Activated CD8-positive, alpha-beta memory T cell treated with anti-CD3 and anti-CD28 coated beads, Interleukin-2, amount 10 ng/mL, durations not matched to agents 7 days and 5 days (primary cell): Measurements from ENCODE around the gene ANKRD60. TPM values are rescaled to one million over a fixed set of nuclear protein-coding genes. Genes with fewer than 3 reads are reported as not detected.

Source experiments
- ATAC-seq: fragments of 150-1000 bp; cut with Tn5 transposase; one replicate; pipeline ENCODE4 v1.10.0; 2021; ENCODE audit warnings: moderate library complexity
- CTCF ChIA-PET: fragments of 350-600 bp; sonication (Branson Sonifier 250); formaldehyde crosslinking; loops from one replicate; lab custom pipeline; 2021; ENCODE audit warnings: antibody characterized with exemption; lab: Charles Lee
- DNase-seq: peaks from one replicate; pipeline ENCODE4 v3.0.0-alpha.2; 2020
- H3K27ac Mint-ChIP-seq: one replicate; pipeline ENCODE4 v1.8.0; 2021; ENCODE audit warnings: mild to moderate bottlenecking, mixed read lengths
- H3K27me3 Mint-ChIP-seq: one replicate; pipeline ENCODE4 v1.8.0; 2021; ENCODE audit warnings: mixed read lengths
- H3K36me3 Mint-ChIP-seq: one replicate; pipeline ENCODE4 v1.8.0; 2021; ENCODE audit warnings: mild to moderate bottlenecking, mixed read lengths
- H3K4me1 Mint-ChIP-seq: one replicate; pipeline ENCODE4 v1.8.0; 2021; ENCODE audit warnings: mixed read lengths
- H3K4me3 Mint-ChIP-seq: one replicate; pipeline ENCODE4 v1.8.0; 2021; ENCODE audit warnings: mild to moderate bottlenecking, moderate library complexity, mixed read lengths
- H3K9me3 Mint-ChIP-seq: one replicate; pipeline ENCODE4 v1.8.0; 2022; ENCODE audit warnings: low read depth, mixed read lengths
- total RNA-seq, 2 experiments: library from RNA; stranded (reverse); gene quantifications; one replicate each; pipeline ENCODE4 v1.2.3, GENCODE V29; 2021

ANKRD60 gene
- total RNA-seq, 2 experiments from 2014 or later = not detected

DNA sequence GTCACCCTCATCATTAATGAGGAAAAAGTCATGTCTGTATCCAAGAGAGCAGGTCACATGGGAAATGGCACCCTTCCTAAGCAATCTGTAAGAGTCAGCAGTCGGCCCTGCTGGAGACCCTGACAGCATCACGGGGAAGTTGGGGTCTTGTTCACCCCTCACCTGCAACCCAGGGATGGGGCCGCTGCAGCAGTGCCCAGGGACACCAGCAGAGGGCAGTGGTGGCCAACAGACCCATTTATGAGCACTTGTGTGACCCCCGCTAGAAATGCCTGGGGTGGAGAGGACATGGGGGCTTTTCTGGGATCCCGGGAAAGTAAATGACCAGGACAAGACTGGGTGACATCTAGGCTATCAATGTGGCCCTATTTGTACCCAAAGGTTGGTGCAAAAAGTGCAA, 35.9 kb downstream of the ANKRD60 start:
- no peak overlapping the region for H3K27ac Mint-ChIP-seq
- H3K27me3 Mint-ChIP-seq = peaks cover 13% of the 10 kb centered on the region
- peaks cover 4% of the 10 kb centered on the region for H3K9me3 Mint-ChIP-seq
- DNase-seq (peak; percentile 47), ATAC-seq (no peak)
- no peak overlapping the region for H3K4me3 Mint-ChIP-seq
- H3K36me3 Mint-ChIP-seq = no peaks in the 10 kb centered on the region
- CTCF ChIA-PET = interaction anchor here (0.6 to 1.4 kb wide), 8 partner anchors 8 to 671 kb away, joined by 3 to 4 read pairs (median 3); no protein-coding TSS in a partner anchor
- H3K4me1 Mint-ChIP-seq = no peaks in the 10 kb centered on the region

DNA sequence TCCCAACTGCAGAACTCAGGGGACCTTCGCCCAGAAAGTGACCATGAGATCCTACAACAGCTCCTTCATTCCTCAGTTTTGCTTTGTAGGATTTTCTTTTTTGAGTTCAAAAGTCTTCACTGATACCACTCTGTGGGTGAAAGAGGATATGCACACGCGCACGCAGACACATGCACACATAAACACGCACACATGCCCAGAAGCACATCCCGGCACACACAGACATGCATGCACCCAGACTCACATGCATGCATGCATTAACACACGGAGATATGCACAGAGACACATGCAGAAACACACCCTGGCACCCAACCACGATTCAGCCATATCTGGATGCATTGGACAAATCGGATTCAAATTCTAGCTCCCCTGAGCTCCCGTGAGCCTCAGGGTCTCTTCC, 36.4 kb downstream of the ANKRD60 start:
- no peak for DNase-seq
- Mint-ChIP-seq H3K27me3 (peaks cover 16% of the 10 kb centered on the region), H3K36me3 (no peaks in the 10 kb centered on the region), H3K9me3 (peaks cover 4% of the 10 kb centered on the region), H3K4me1 (no peaks in the 10 kb centered on the region), H3K27ac (no peak overlapping the region), H3K4me3 (no peak overlapping the region)
- ATAC-seq = no peak
- CTCF ChIA-PET = interaction anchor here (0.6 to 1.4 kb wide), 7 partner anchors 8 to 671 kb away, joined by 3 to 4 read pairs (median 3); no protein-coding TSS in a partner anchor

DNA sequence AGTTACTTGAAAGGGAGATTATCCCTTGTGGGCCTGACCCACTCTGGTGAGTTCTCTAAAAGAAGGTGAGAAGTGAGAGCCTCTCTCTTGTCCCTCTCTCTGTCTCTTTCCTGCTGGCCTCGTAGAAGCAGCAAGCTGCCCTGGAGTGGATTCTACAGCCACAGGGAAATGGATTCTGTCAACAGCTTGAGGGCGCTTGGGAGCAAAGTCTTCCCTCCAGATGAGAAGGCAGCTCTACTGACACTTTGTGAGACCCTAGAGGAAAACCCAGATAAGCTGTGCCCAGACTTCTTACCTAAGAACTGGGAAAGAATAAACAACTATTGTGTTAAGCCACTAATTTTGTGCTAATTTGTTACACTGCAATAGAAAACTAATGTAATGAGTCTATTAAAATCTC, 39.9 kb downstream of the ANKRD60 start:
- Mint-ChIP-seq H3K36me3 (no peaks in the 10 kb centered on the region), H3K4me3 (no peak overlapping the region), H3K27ac (no peak overlapping the region), H3K4me1 (no peaks in the 10 kb centered on the region), H3K9me3 (no peaks in the 10 kb centered on the region), H3K27me3 (peaks cover 18% of the 10 kb centered on the region)
- CTCF ChIA-PET = no interaction called here
- DNase-seq (no peak), ATAC-seq (no peak)

DNA sequence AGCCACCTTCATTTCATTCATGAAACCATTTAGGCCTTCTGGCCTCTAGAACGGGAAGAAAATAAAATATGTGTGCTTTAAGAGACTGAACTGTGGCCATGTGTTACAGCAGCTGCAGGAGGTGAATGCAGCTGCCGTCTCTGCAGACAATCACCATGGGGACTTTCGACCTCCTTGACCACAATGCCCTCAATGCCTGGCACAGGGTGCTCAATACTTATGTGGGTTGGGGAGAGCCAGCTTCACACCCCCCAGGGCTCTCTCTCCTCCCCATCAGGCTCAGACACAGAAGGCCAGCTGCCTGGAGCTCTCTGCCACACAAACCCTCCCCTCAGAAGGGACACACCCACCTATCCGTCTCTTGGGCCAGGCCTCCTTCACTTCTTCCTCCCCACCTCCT, 43.5 kb downstream of the ANKRD60 start:
- ATAC-seq = no peak
- CTCF ChIA-PET = interaction anchor here (1.2 to 1.7 kb wide), 2 partner anchors 7 to 563 kb away, joined by 3 to 4 read pairs; no protein-coding TSS in a partner anchor
- no peak overlapping the region for H3K27ac Mint-ChIP-seq

GRCh38 chr20:58184063-58184462, 44.4 kb downstream of the ANKRD60 start:
- no peak for DNase-seq
- Mint-ChIP-seq H3K9me3 (no peaks in the 10 kb centered on the region), H3K4me3 (no peak overlapping the region), H3K36me3 (no peaks in the 10 kb centered on the region), H3K27ac (no peak overlapping the region), H3K27me3 (peaks cover 32% of the 10 kb centered on the region), H3K4me1 (peaks cover 3% of the 10 kb centered on the region)
- ATAC-seq = no peak
- CTCF ChIA-PET = interaction anchor here (1.2 kb wide), 1 partner anchor 8 kb away, joined by 3 read pairs; no protein-coding TSS in a partner anchor

More for the DNA sequence above, 43.5 kb downstream of the ANKRD60 start:
- no peak for DNase-seq
- H3K36me3 Mint-ChIP-seq = no peaks in the 10 kb centered on the region
- H3K27me3 Mint-ChIP-seq = peaks cover 27% of the 10 kb centered on the region
- H3K9me3 Mint-ChIP-seq = no peaks in the 10 kb centered on the region
- H3K4me3 Mint-ChIP-seq = no peak overlapping the region
- no peaks in the 10 kb centered on the region for H3K4me1 Mint-ChIP-seq

GRCh38 chr20:58182521-58183140, 45.8 kb downstream of the ANKRD60 start:
- H3K27ac Mint-ChIP-seq = no peak overlapping the region
- no peaks in the 10 kb centered on the region for H3K9me3 Mint-ChIP-seq
- DNase-seq (no peak), ATAC-seq (no peak)
- H3K4me1 Mint-ChIP-seq = peaks cover 3% of the 10 kb centered on the region
- peaks cover 31% of the 10 kb centered on the region for H3K27me3 Mint-ChIP-seq
- no peaks in the 10 kb centered on the region for H3K36me3 Mint-ChIP-seq
- no peak overlapping the region for H3K4me3 Mint-ChIP-seq
- CTCF ChIA-PET = interaction anchor here (0.8 to 3.4 kb wide), 4 partner anchors 10 to 586 kb away, joined by 3 to 18 read pairs (median 3); no protein-coding TSS in a partner anchor

- Mint-ChIP-seq H3K27ac (no peak overlapping the region), H3K4me3 (peak overlapping the region; percentile 40), H3K9me3 (no peaks in the 10 kb centered on the region), H3K36me3 (no peaks in the 10 kb centered on the region), H3K27me3 (peaks cover 26% of the 10 kb centered on the region), H3K4me1 (peaks cover 3% of the 10 kb centered on the region)
- DNase-seq (peak; percentile 62), ATAC-seq (peak; percentile 89)
- CTCF ChIA-PET = interaction anchor here (0.6 to 3.4 kb wide), 21 partner anchors 9 to 583 kb away, joined by 3 to 18 read pairs (median 5); partner anchors contain the start of gene ZBP1
These were observed 48.9 kb downstream of the ANKRD60 start for GRCh38 chr20:58179432-58180099.

- no peak for ATAC-seq
- Mint-ChIP-seq H3K36me3 (no peaks in the 10 kb centered on the region), H3K4me3 (peak overlapping the region; percentile 40), H3K9me3 (no peaks in the 10 kb centered on the region), H3K4me1 (peaks cover 6% of the 10 kb centered on the region), H3K27me3 (peaks cover 26% of the 10 kb centered on the region), H3K27ac (no peak overlapping the region)
- no peak for DNase-seq
- CTCF ChIA-PET = interaction anchor here (1.0 to 2.7 kb wide), 8 partner anchors 9 to 557 kb away, joined by 3 to 12 read pairs (median 5); no protein-coding TSS in a partner anchor
These were observed 49.4 kb downstream of the ANKRD60 start for GRCh38 chr20:58179083-58179431.

DNA sequence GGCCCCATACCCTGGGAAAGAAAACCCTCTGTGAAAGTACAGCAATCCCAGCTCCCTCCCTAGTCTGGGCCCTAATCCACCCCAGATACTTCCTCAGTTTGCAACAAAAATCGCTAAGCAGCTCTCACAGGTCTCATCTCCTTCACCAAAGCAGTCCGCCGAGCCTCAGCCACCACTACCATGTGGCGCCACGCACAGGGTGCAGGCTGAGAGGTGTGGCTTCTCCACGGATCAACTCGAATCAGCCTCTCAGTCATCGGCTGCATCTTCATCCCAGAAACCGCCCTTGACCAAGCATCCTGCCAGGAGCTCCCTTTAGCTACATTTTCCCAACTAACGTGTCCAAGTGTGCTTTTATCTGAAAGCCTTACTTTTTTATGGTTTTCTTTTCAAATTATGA, 50.7 kb downstream of the ANKRD60 start:
- peaks cover 28% of the 10 kb centered on the region for H3K27me3 Mint-ChIP-seq
- H3K4me1 Mint-ChIP-seq = peaks cover 8% of the 10 kb centered on the region
- H3K36me3 Mint-ChIP-seq = no peaks in the 10 kb centered on the region
- no peak overlapping the region for H3K27ac Mint-ChIP-seq
- H3K4me3 Mint-ChIP-seq = no peak overlapping the region
- no peaks in the 10 kb centered on the region for H3K9me3 Mint-ChIP-seq
- DNase-seq (no peak), ATAC-seq (no peak)
- CTCF ChIA-PET = interaction anchor here (1.6 kb wide), 1 partner anchor 524 kb away, joined by 3 read pairs; no protein-coding TSS in a partner anchor

DNA sequence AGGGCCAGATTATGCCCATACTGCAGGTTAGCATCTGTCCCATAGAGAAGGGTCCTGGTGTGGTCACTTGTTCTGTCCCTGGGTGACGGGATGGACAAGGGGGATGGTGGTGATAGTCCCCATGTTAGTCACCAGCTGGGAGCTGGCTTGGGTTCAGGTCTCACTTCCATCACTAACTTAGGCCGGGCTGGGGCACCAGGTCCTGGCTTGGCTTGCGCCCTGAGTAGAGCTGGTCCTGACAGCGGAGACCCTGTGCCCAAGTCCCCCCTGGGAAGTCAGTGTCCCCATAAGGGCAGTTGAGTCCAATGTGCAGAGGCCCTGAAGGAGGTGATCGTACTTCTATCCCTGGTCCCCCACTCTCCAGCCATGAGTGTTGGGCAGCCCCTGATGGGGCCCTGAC, 52.6 kb downstream of the ANKRD60 start:
- H3K4me1 Mint-ChIP-seq = peaks cover 11% of the 10 kb centered on the region
- no peak overlapping the region for H3K4me3 Mint-ChIP-seq
- no peaks in the 10 kb centered on the region for H3K9me3 Mint-ChIP-seq
- H3K27me3 Mint-ChIP-seq = peaks cover 18% of the 10 kb centered on the region
- no peak overlapping the region for H3K27ac Mint-ChIP-seq
- no peak for DNase-seq
- CTCF ChIA-PET = no interaction called here
- ATAC-seq = no peak
- no peaks in the 10 kb centered on the region for H3K36me3 Mint-ChIP-seq

DNA sequence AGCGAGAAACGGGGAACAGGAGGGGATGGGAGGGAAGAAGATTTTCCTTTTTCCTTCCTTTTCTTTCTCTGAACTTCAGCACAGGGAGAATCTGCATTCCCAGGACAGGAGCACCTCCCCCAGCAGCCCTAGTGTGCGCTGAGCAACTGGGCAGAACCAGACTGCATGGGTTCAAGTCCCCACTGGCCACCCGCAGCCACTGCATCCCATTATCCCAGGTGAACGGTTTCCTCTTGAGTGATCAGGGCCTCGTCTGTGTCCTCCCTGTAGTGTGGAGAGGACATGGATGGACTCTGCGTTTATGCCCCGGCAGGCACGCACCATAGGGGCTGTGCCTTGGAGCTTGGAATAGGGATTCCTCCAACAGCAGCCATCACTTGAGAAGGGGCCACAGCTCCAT, 53.0 kb downstream of the ANKRD60 start:
- no peak overlapping the region for H3K27ac Mint-ChIP-seq

GRCh38 chr20:58174708-58175280, 53.7 kb downstream of the ANKRD60 start:
- no peaks in the 10 kb centered on the region for H3K9me3 Mint-ChIP-seq
- no peak overlapping the region for H3K27ac Mint-ChIP-seq
- no peak overlapping the region for H3K4me3 Mint-ChIP-seq
- CTCF ChIA-PET = no interaction called here
- peaks cover 11% of the 10 kb centered on the region for H3K4me1 Mint-ChIP-seq
- no peaks in the 10 kb centered on the region for H3K36me3 Mint-ChIP-seq
- ATAC-seq (no peak), DNase-seq (no peak)
- peaks cover 14% of the 10 kb centered on the region for H3K27me3 Mint-ChIP-seq

More for the DNA sequence above, 53.0 kb downstream of the ANKRD60 start:
- Mint-ChIP-seq H3K4me3 (no peak overlapping the region), H3K36me3 (no peaks in the 10 kb centered on the region), H3K27me3 (peaks cover 16% of the 10 kb centered on the region), H3K9me3 (no peaks in the 10 kb centered on the region), H3K4me1 (peaks cover 11% of the 10 kb centered on the region)
- DNase-seq = no peak
- no peak for ATAC-seq
- CTCF ChIA-PET = no interaction called here

DNA sequence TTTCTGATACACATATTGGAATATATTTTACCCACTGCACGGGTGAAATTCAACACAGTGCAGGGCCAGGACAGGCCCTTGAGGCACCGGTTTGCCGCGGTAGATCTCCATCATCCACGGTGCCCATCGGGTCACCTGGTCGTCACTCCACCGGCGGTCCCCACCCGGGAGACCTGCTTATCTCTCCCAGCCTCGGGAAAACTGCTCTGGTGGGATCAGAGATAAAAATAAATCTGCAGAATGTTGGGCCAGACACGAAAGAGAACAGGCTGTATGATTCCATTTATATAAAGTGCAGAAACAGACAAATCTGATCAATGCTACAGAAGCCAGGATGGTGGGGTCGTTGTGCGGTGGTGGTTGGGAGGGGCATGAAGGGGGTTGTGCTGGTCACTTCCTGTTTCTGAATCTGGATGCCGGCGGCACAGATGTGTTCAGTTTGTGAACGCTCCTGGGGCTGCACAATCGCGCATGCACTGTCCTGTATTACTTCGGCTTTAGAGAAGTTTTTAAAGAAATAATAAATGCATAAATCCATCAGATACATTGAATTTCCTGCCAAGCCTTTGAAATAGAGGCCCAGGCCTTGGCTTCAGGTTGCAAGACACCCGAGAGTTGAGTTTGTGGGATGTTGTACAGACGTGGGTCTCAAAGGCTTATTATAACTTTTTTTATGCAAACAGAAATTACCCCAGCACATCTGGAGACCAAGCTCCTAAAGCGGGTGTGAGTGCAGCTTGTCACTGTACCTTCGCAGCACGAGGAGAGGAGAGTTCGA, 54.3 kb downstream of the ANKRD60 start:
- Mint-ChIP-seq H3K9me3 (no peaks in the 10 kb centered on the region), H3K36me3 (no peaks in the 10 kb centered on the region), H3K4me3 (no peak overlapping the region), H3K27ac (no peak overlapping the region), H3K4me1 (peaks cover 8% of the 10 kb centered on the region), H3K27me3 (peaks cover 10% of the 10 kb centered on the region)
- CTCF ChIA-PET = no interaction called here
- no peak for DNase-seq
- no peak for ATAC-seq
